Measurements from ENCODE around the gene UBA7.
A peak's percentile ranks its signal among the peaks of the same experiment; 100 is the strongest.

The UBA7 gene

GRCh38 chr3:49804141-49805041 lies 9.4 kb downstream of the UBA7 start:
- no peaks in the 10 kb centered on the region for H3K9me2 ChIP-seq (ENCODE audit: low read depth, low read length)
- H3K36me3 ChIP-seq (ENCODE audit: insufficient read depth, low read length) = no peaks in the 10 kb centered on the region
- TF ChIP-seq, protein P1, sequence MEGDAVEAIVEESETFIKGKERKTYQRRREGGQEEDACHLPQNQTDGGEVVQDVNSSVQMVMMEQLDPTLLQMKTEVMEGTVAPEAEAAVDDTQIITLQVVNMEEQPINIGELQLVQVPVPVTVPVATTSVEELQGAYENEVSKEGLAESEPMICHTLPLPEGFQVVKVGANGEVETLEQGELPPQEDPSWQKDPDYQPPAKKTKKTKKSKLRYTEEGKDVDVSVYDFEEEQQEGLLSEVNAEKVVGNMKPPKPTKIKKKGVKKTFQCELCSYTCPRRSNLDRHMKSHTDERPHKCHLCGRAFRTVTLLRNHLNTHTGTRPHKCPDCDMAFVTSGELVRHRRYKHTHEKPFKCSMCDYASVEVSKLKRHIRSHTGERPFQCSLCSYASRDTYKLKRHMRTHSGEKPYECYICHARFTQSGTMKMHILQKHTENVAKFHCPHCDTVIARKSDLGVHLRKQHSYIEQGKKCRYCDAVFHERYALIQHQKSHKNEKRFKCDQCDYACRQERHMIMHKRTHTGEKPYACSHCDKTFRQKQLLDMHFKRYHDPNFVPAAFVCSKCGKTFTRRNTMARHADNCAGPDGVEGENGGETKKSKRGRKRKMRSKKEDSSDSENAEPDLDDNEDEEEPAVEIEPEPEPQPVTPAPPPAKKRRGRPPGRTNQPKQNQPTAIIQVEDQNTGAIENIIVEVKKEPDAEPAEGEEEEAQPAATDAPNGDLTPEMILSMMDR (IDR thresholded peaks at IDR 0.05; ENCODE audit: low read length) = no peak
- no peak for TF ChIP-seq EZH2 (IDR thresholded peaks at IDR 0.05; ENCODE audit: borderline replicate concordance, low read length)
- H3K9me3 ChIP-seq (ENCODE audit: low read length) = no peaks in the 10 kb centered on the region
- peak overlapping the region; percentile 76 for H3K4me3 ChIP-seq (ENCODE audit: low read depth, low read length, poor library complexity, severe bottlenecking)
- H3K4me2 ChIP-seq (ENCODE audit: low read length) = peak overlapping the region; percentile 89; the same call in 1 of the 2 replicates
- no peaks in the 10 kb centered on the region for H4K20me1 ChIP-seq (ENCODE audit: insufficient read depth, low read length)
- no peaks in the 10 kb centered on the region for H3F3A ChIP-seq (ENCODE audit: insufficient read depth, low read length)
- peaks cover 25% of the 10 kb centered on the region for H3K4me1 ChIP-seq (ENCODE audit: insufficient read depth, low read length, severe bottlenecking)
- no peak overlapping the region; the same call in 1 of the 2 replicates for H3K9ac ChIP-seq (ENCODE audit: low read length)
- H3K27me3 ChIP-seq (ENCODE audit: insufficient read depth, low read length) = no peaks in the 10 kb centered on the region
- H3K79me2 ChIP-seq (ENCODE audit: insufficient read depth, low read length) = no peaks in the 10 kb centered on the region
- H2AFZ ChIP-seq (ENCODE audit: low read length) = no peak overlapping the region
- H3K27ac ChIP-seq (ENCODE audit: low read depth, low read length, poor library complexity, severe bottlenecking) = no peak overlapping the region

- Histone ChIP-seq H4K20me1 (ENCODE audit: insufficient read depth, low read length) (no peaks in the 10 kb centered on the region), H3K79me2 (ENCODE audit: insufficient read depth, low read length) (no peaks in the 10 kb centered on the region), H3K4me3 (ENCODE audit: low read depth, low read length, poor library complexity, severe bottlenecking) (peak overlapping the region; percentile 76), H3K9ac (ENCODE audit: low read length) (peak overlapping the region; percentile 46; the same call in 1 of the 2 replicates), H3K9me3 (ENCODE audit: low read length) (no peaks in the 10 kb centered on the region), H2AFZ (ENCODE audit: low read length) (no peak overlapping the region), H3K27me3 (ENCODE audit: insufficient read depth, low read length) (no peaks in the 10 kb centered on the region), H3K27ac (ENCODE audit: low read depth, low read length, poor library complexity, severe bottlenecking) (no peak overlapping the region), H3K4me1 (ENCODE audit: insufficient read depth, low read length, severe bottlenecking) (peaks cover 25% of the 10 kb centered on the region), H3K36me3 (ENCODE audit: insufficient read depth, low read length) (no peaks in the 10 kb centered on the region), H3K9me2 (ENCODE audit: low read depth, low read length) (no peaks in the 10 kb centered on the region), H3F3A (ENCODE audit: insufficient read depth, low read length) (no peaks in the 10 kb centered on the region), H3K4me2 (ENCODE audit: low read length) (peak overlapping the region; percentile 89)
- TF ChIP-seq, protein P1 (IDR thresholded peaks at IDR 0.05; ENCODE audit: low read length) = peak; percentile 16; the same call in 1 of the 2 replicates
- no peak for TF ChIP-seq EZH2 (IDR thresholded peaks at IDR 0.05; ENCODE audit: borderline replicate concordance, low read length)
Measured at GRCh38 chr3:49803465-49804140, 10.2 kb downstream of the UBA7 start.

DNA sequence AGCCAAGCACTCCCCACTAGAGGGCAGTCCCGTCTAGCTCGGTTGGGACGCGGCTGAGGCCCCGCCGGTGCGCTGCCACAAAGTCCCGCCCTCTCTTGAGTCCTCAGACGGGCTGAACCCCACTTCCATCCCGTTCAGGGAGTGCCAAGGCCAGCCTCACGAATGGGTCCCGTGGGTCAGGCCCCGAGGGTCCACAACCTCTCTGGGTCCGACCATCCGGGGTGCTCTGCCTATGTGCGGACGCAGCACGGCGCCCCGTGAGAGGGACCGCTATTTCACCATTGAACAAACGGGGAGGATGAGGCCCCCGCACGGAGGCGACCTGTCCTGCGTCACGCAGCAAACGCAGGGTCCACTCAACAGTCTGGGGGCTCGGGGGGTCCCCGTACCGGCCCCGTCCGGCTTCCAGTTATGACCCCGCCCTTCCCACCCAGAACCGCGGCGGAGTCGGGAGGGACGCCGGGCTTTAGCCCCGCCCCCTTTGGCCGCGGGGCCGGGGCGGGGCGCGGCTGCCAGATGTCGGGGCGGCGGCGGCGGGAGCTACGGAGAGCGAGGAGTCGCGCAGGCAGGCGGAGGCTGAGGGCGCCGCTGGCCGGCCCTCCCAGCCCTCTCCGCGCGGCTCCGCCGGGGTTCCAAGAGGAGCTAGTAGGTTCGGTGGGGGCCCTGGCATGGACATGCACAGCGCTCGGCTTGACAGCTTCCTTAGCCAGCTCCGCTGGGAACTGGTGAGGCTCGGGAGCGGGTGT lies 10.9 kb downstream of the UBA7 start, which contains the start of gene INKA1:
INKA1 (plus strand) TSS at position 543 of the 746 bp plus-strand sequence; CDS start at position 675, 132 bp downstream.
- Histone ChIP-seq H3K4me3 (ENCODE audit: low read depth, low read length, poor library complexity, severe bottlenecking) (peak within 1 kb of the TSS; percentile 76), H3K79me2 (ENCODE audit: insufficient read depth, low read length) (no peaks in the 10 kb centered on the region), H3K4me2 (ENCODE audit: low read length) (peak within 1 kb of the TSS; percentile 89), H3K36me3 (ENCODE audit: insufficient read depth, low read length) (no peaks in the 10 kb centered on the region), H3K4me1 (ENCODE audit: insufficient read depth, low read length, severe bottlenecking) (peaks cover 25% of the 10 kb centered on the region), H3K9ac (ENCODE audit: low read length) (peak within 1 kb of the TSS; percentile 64), H3K27me3 (ENCODE audit: insufficient read depth, low read length) (no peaks in the 10 kb centered on the region), H3K9me2 (ENCODE audit: low read depth, low read length) (no peaks in the 10 kb centered on the region), H3K27ac (ENCODE audit: low read depth, low read length, poor library complexity, severe bottlenecking) (no peak within 1 kb of the TSS), H2AFZ (ENCODE audit: low read length) (0 out of 2 replicates have a peak within 1 kb of the TSS, but pooled peaks have one; percentile 48), H3F3A (ENCODE audit: insufficient read depth, low read length) (no peaks in the 10 kb centered on the region), H4K20me1 (ENCODE audit: insufficient read depth, low read length) (no peaks in the 10 kb centered on the region), H3K9me3 (ENCODE audit: low read length) (no peaks in the 10 kb centered on the region)
- TF ChIP-seq EZH2 (IDR thresholded peaks at IDR 0.05; ENCODE audit: borderline replicate concordance, low read length) = no peak
- TF ChIP-seq, protein P1 (IDR thresholded peaks at IDR 0.05; ENCODE audit: low read length) = peak; percentile 92

Data from OCI-LY1 (cell line).